ENCODE measurements around the gene CDK16. TPM values are rescaled to one million over a fixed set of nuclear protein-coding genes. Genes with fewer than 3 reads are reported as not detected.

CDK16 gene
- total RNA-seq, 1 experiment from 2014 or later: 129 TPM

DNA sequence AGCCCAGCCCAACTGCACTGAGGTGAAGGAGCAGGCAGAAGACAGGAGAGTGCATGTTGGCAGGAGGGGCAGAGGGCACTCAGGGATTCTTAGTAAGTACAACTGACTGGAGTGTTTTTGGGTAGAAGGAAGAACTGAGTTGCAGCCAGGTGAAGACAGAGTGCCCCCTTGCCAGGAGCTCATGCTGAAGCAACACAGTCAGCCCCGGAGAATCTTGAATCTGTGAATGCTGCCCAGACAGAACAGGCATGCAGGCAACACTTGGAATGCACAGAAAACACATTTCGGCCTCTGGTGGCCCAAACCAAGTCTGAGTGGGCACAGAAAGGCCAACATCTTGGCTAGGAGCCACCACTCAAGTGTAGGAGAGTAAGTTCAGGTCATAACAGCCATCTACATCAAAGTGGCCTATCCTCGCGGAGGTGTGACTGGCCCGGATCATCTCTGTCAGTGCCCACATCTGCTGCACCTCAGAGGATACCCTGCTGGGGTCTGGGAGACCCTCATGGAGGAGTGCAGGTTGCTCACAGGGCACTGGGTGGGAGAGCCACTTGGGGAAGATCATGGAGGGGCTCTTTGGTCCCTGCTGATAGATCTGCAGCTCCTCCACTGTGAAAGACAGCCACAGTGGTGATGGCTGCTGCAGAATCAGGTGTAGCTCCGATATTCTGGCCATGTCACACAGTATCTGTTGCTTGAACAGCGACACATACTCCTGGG lies 54.7 kb downstream of the CDK16 start:
- Histone ChIP-seq H3K4me1 (no peaks in the 10 kb centered on the region), H3K4me3 (ENCODE audit: low read depth, low read length) (no peak overlapping the region), H3K27me3 (replicated peaks; ENCODE audit: control insufficient read depth, insufficient read depth, low read length) (no peaks in the 10 kb centered on the region), H3K36me3 (ENCODE audit: control insufficient read depth, insufficient read depth, low read length) (no peaks in the 10 kb centered on the region), H3K9me3 (no peaks in the 10 kb centered on the region)
- intact Hi-C loops (cut with micrococcal nuclease; ENCODE audit: unreplicated experiment): no loop called here
- POLR2A ChIA-PET: no interaction called here
- Mint-ChIP-seq H3K4me1 (ENCODE audit: low read depth, unreplicated experiment) (peaks cover 6% of the 10 kb centered on the region), H3K27me3 (ENCODE audit: insufficient read depth, unreplicated experiment) (no peaks in the 10 kb centered on the region), H3K9me3 (ENCODE audit: unreplicated experiment) (no peaks in the 10 kb centered on the region), H3K4me3 (ENCODE audit: unreplicated experiment) (no peak overlapping the region), H3K36me3 (ENCODE audit: insufficient read depth, unreplicated experiment) (no peaks in the 10 kb centered on the region), H3K27ac (ENCODE audit: unreplicated experiment) (no peak overlapping the region)
- no TSS peak for BruUV-seq (replicated peaks)
- TF ChIP-seq CTCF (IDR thresholded peaks at IDR 0.05; ENCODE audit: insufficient read depth in 1 of 2, low read depth in 1 of 2, low read length in 1 of 2, severe bottlenecking in 1 of 2, unreplicated experiment in 1 of 2): no peak
- DNase-seq: no peak
- CTCF ChIA-PET: no interaction called here

GRCh38 chrX:47278691-47279090 lies 60.2 kb downstream of the CDK16 start:
- no peaks in the 10 kb centered on the region for H3K27me3 ChIP-seq (replicated peaks; ENCODE audit: control insufficient read depth, insufficient read depth, low read length)
- no peaks in the 10 kb centered on the region for H3K9me3 ChIP-seq
- no peaks in the 10 kb centered on the region for H3K9me3 Mint-ChIP-seq (ENCODE audit: unreplicated experiment)
- no peaks in the 10 kb centered on the region for H3K27me3 Mint-ChIP-seq (ENCODE audit: insufficient read depth, unreplicated experiment)
- ChIA-PET POLR2A (no interaction called here), CTCF (no interaction called here)
- H3K4me3 Mint-ChIP-seq (ENCODE audit: unreplicated experiment): no peak overlapping the region
- H3K4me1 Mint-ChIP-seq (ENCODE audit: low read depth, unreplicated experiment): no peaks in the 10 kb centered on the region
- no TSS peak for BruUV-seq (replicated peaks)
- TF ChIP-seq CTCF (IDR thresholded peaks at IDR 0.05; ENCODE audit: insufficient read depth in 1 of 2, low read depth in 1 of 2, low read length in 1 of 2, severe bottlenecking in 1 of 2, unreplicated experiment in 1 of 2): no peak
- no peak overlapping the region for H3K4me3 ChIP-seq (ENCODE audit: low read depth, low read length)
- no peaks in the 10 kb centered on the region for H3K36me3 ChIP-seq (ENCODE audit: control insufficient read depth, insufficient read depth, low read length)
- no peak for DNase-seq
- no peak overlapping the region for H3K27ac Mint-ChIP-seq (ENCODE audit: unreplicated experiment)
- no peaks in the 10 kb centered on the region for H3K36me3 Mint-ChIP-seq (ENCODE audit: insufficient read depth, unreplicated experiment)
- intact Hi-C loops (cut with micrococcal nuclease; ENCODE audit: unreplicated experiment): no loop called here
- no peaks in the 10 kb centered on the region for H3K4me1 ChIP-seq

Other genes with a start within 250 kb of the CDK16 start
- gene RGN, start 140.2 kb upstream of the CDK16 start, total RNA-seq (2022): 32.9 and 36.2 TPM in 2 replicates
- 120 and 129 TPM in 2 replicates for gene NDUFB11, start 74.0 kb upstream of the CDK16 start, total RNA-seq (2022)
- 41.0 and 41.2 TPM in 2 replicates for gene RBM10, start 73.5 kb upstream of the CDK16 start, total RNA-seq (2022)
- gene UBA1, start 24.9 kb upstream of the CDK16 start, total RNA-seq (2022): 156 and 157 TPM in 2 replicates
- gene USP11, start 14.3 kb downstream of the CDK16 start, total RNA-seq (2022): 57.5 and 61.2 TPM in 2 replicates
- gene ZNF157, start 151.9 kb downstream of the CDK16 start, total RNA-seq (2022): not detected in 2 replicates